Naive thymus-derived CD4-positive, alpha-beta T cell (primary cell): ENCODE results near the gene CACNG8. TPM values are rescaled to one million over a fixed set of nuclear protein-coding genes. Genes with fewer than 3 reads are reported as not detected.

Experiments
- ATAC-seq: fragments of 150-1000 bp; cut with Tn5 transposase; 2 replicates; pipeline ENCODE4 v1.10.0; 2021; ENCODE audit warnings: mild to moderate bottlenecking, moderate library complexity
- CTCF ChIA-PET: fragments of 350-600 bp; sonication (Branson Sonifier 250); formaldehyde crosslinking; loops from one replicate; lab custom pipeline; 2021; ENCODE audit warnings: antibody characterized with exemption; lab: Charles Lee
- POLR2A ChIA-PET: fragments of 350-600 bp; sonication (Branson Sonifier 250); formaldehyde crosslinking; loops from one replicate; lab custom pipeline; 2021; ENCODE audit warnings: antibody characterized with exemption, inconsistent platforms; lab: Charles Lee
- DNase-seq, 9 donors: peaks; one replicate each; pipeline versions ENCODE4 v3.0.0 to v3.0.0-alpha.2; 2020 to 2022; ENCODE audit warnings: mixed read lengths in 1 of 9
- H3K27ac ChIP-seq: one replicate; pipeline ENCODE4 v1.7.0; 2013; ENCODE audit warnings: mild to moderate bottlenecking, low read depth, low read length, moderate library complexity
- H3K27me3 ChIP-seq, 2 donors: one replicate each; pipeline ENCODE4 v1.7.0; 2013; ENCODE audit warnings: low read length in 2 of 2, mild to moderate bottlenecking in 2 of 2, moderate library complexity in 2 of 2; ENCODE audit not compliant: control insufficient read depth in 2 of 2, insufficient read depth in 2 of 2
- H3K36me3 ChIP-seq, 3 experiments: 1 replicate in 2 of 3; 2 replicates in 1 of 3; pipeline ENCODE4 v1.7.0; 2013; ENCODE audit warnings: low read length in 3 of 3, mild to moderate bottlenecking in 3 of 3, moderate library complexity in 1 of 3; ENCODE audit not compliant: insufficient read depth in 3 of 3, control insufficient read depth in 2 of 3
- H3K4me1 ChIP-seq, 2 donors: one replicate each; pipeline ENCODE4 v1.7.0; 2013; ENCODE audit warnings: low read length in 2 of 2, mild to moderate bottlenecking in 2 of 2, moderate library complexity in 1 of 2; ENCODE audit not compliant: control insufficient read depth in 2 of 2, insufficient read depth in 2 of 2
- H3K4me3 ChIP-seq: 2 replicates; pipeline ENCODE4 v1.7.0; 2013; ENCODE audit warnings: mild to moderate bottlenecking, low read length
- H3K9me3 ChIP-seq, 3 experiments: 1 replicate in 2 of 3; 2 replicates in 1 of 3; pipeline ENCODE4 v1.7.0; 2013; ENCODE audit warnings: low read length in 3 of 3; ENCODE audit not compliant: control insufficient read depth in 2 of 3
- H3K27ac Mint-ChIP-seq, 9 donors: one replicate each; pipeline ENCODE4 v1.8.0; 2020 to 2022; ENCODE audit warnings: mixed read lengths in 9 of 9, mild to moderate bottlenecking in 8 of 9, moderate library complexity in 5 of 9, inconsistent platforms in 2 of 9
- H3K27me3 Mint-ChIP-seq, 5 donors: one replicate each; pipeline ENCODE4 v1.8.0; 2021 to 2022; ENCODE audit warnings: mixed read lengths in 5 of 5, mild to moderate bottlenecking in 1 of 5
- H3K36me3 Mint-ChIP-seq, 5 donors: one replicate each; pipeline ENCODE4 v1.8.0; 2020 to 2022; ENCODE audit warnings: mixed read lengths in 5 of 5, mild to moderate bottlenecking in 3 of 5, inconsistent platforms in 1 of 5
- H3K4me1 Mint-ChIP-seq, 7 donors: one replicate each; pipeline ENCODE4 v1.8.0; 2020 to 2022; ENCODE audit warnings: mixed read lengths in 7 of 7, mild to moderate bottlenecking in 3 of 7, inconsistent platforms in 1 of 7
- H3K4me3 Mint-ChIP-seq, 10 donors: one replicate each; pipeline ENCODE4 v1.8.0; 2020 to 2022; ENCODE audit warnings: mild to moderate bottlenecking in 10 of 10, mixed read lengths in 10 of 10, moderate library complexity in 6 of 10, inconsistent platforms in 2 of 10
- H3K9me3 Mint-ChIP-seq, 11 donors: one replicate each; pipeline ENCODE4 v1.8.0; 2020 to 2022; ENCODE audit warnings: mixed read lengths in 11 of 11, mild to moderate bottlenecking in 4 of 11, inconsistent platforms in 1 of 11, moderate library complexity in 1 of 11
- intact Hi-C, 2 donors: fragments of 100-400 bp; cut with micrococcal nuclease; formaldehyde crosslinking; loops; one replicate each; pipeline ENCODE4 v1.15.1; 2023
- polyA plus RNA-seq, 2 donors: library from polyadenylated mRNA; unstranded; fragments of 300-500 nt; fragmentation: Illumina TruSeq; gene quantifications; one replicate each; pipeline ENCODE4 v1.2.3, GENCODE V29; 2021
- total RNA-seq, 6 experiments: library from RNA in 5 of 6; stranded (reverse) in 5 of 6; gene quantifications; 1 replicate in 5 of 6; 2 replicates in 1 of 6; pipeline ENCODE4 v1.2.3 and lab custom pipeline; 2021 to 2026

CACNG8 gene
- total and polyA plus RNA-seq, 7 experiments from 2014 or later, result 0.24 to 0.34 TPM; not detected in 5

GRCh38 chr19:54021932-54022331 is 59.2 kb downstream of the CACNG8 start:
- H3K27ac Mint-ChIP-seq, result no peak overlapping the region
- ATAC-seq, result no peak
- H3K9me3 Mint-ChIP-seq, result peaks cover 0 to 2% (median 0%) of the 10 kb centered on the region in 11 donors
- H3K36me3 Mint-ChIP-seq, result peaks cover 0 to 4% (median 0%) of the 10 kb centered on the region in 5 donors
- Histone ChIP-seq H3K4me3 (no peak overlapping the region), H3K4me1 (no peaks in the 10 kb centered on the region), H3K27me3 (peaks cover 0 to 3% of the 10 kb centered on the region in 2 donors), H3K36me3 (no peaks in the 10 kb centered on the region), H3K9me3 (no peaks in the 10 kb centered on the region), H3K27ac (no peak overlapping the region)
- no peak for DNase-seq
- H3K4me3 Mint-ChIP-seq, result no peak overlapping the region
- ChIA-PET CTCF (interaction anchor here (0.7 to 2.4 kb wide), 2 partner anchors 10 to 181 kb away, joined by 3 to 9 read pairs; no protein-coding TSS in a partner anchor), POLR2A (no interaction called here)
- peaks cover 3 to 42% (median 35%) of the 10 kb centered on the region in 5 donors for H3K27me3 Mint-ChIP-seq
- H3K4me1 Mint-ChIP-seq, result peaks cover 0 to 11% (median 0%) of the 10 kb centered on the region in 7 donors
- intact Hi-C loops, result loop anchor here (5.0 kb wide), 3 partner anchors 115 to 825 kb away; partner anchors contain the start of gene CACNG7 (in 1 of the 2)

DNA sequence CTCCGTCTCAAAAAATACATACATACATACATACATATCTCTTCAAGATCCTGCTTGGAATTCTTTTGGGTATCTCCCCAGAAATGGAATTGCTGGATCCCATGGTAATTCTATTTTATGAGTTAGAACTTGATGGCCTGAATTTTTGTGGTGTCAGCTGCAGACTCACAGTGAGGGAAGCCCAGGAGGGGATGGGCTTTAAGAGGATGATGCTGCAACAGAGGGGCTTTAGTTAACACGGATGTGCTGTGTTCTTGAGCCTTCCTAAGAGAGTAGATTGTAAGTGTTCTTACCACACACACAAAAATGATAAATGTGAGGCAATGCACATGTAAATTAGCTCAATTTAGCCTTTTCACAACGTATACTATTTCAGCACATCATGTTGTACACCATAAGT is 60.5 kb downstream of the CACNG8 start:
- H3K9me3 ChIP-seq, result no peaks in the 10 kb centered on the region
- Mint-ChIP-seq H3K9me3 (peaks cover 0 to 2% (median 0%) of the 10 kb centered on the region in 11 donors), H3K4me1 (peaks cover 0 to 8% (median 0%) of the 10 kb centered on the region in 7 donors), H3K27me3 (peaks cover 3 to 37% (median 29%) of the 10 kb centered on the region in 5 donors), H3K36me3 (peaks cover 0 to 4% (median 0%) of the 10 kb centered on the region in 5 donors), H3K27ac (no peak overlapping the region), H3K4me3 (no peak overlapping the region)
- H3K27me3 ChIP-seq, result peaks cover 0 to 3% of the 10 kb centered on the region in 2 donors
- H3K4me1 ChIP-seq, result no peaks in the 10 kb centered on the region
- H3K4me3 ChIP-seq, result no peak overlapping the region
- ChIA-PET POLR2A (no interaction called here), CTCF (interaction anchor here (0.5 to 2.7 kb wide), 8 partner anchors 12 to 230 kb away, joined by 3 to 15 read pairs (median 8); no protein-coding TSS in a partner anchor)
- H3K36me3 ChIP-seq, result no peaks in the 10 kb centered on the region
- DNase-seq (no peak), ATAC-seq (no peak)
- no peak overlapping the region for H3K27ac ChIP-seq
- intact Hi-C loops, result loop anchor here (5.0 kb wide), 3 partner anchors 116 to 826 kb away; partner anchors contain the start of gene CACNG7 (in 1 of the 2)

DNA sequence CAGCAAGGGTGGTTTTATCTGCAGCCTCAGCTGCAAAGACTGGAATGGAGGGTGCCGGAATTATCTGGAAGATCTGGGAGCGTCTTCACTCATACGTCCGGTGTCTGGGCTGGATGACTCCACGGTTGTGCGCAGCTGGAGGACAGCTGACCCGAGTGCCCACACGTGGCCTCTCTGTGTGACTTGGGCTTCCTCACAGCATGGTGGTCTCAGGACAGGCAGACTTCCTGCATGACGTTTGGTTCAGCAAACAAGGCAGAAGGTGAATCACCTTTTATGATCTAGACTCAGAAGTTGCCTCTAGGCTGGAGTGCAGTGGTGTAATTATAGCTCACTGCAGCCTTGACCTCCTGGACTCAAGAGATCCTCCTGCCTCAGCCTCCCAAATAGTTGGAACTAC is 61.9 kb downstream of the CACNG8 start:
- Mint-ChIP-seq H3K36me3 (peaks cover 0 to 4% (median 0%) of the 10 kb centered on the region in 5 donors), H3K27me3 (peaks cover 5 to 44% (median 35%) of the 10 kb centered on the region in 5 donors), H3K27ac (no peak overlapping the region), H3K4me1 (peaks cover 0 to 8% (median 0%) of the 10 kb centered on the region in 7 donors), H3K4me3 (no peak overlapping the region), H3K9me3 (peaks cover 0 to 2% (median 0%) of the 10 kb centered on the region in 11 donors)
- Histone ChIP-seq H3K36me3 (no peaks in the 10 kb centered on the region), H3K4me3 (no peak overlapping the region), H3K4me1 (no peaks in the 10 kb centered on the region), H3K27me3 (peaks cover 0 to 3% of the 10 kb centered on the region in 2 donors), H3K9me3 (no peaks in the 10 kb centered on the region), H3K27ac (no peak overlapping the region)
- intact Hi-C loops, result loop anchor here (1.0 to 5.0 kb wide), 6 partner anchors 117 to 827 kb away; partner anchors contain the start of gene CACNG7 (in 1 of the 2)
- DNase-seq (no peak), ATAC-seq (no peak)
- ChIA-PET POLR2A (interaction anchor here (0.7 kb wide), 1 partner anchor 173 kb away, joined by 4 read pairs; no protein-coding TSS in a partner anchor), CTCF (interaction anchor here (0.7 to 2.7 kb wide), 7 partner anchors 14 to 829 kb away, joined by 3 to 15 read pairs (median 4); no protein-coding TSS in a partner anchor)

DNA sequence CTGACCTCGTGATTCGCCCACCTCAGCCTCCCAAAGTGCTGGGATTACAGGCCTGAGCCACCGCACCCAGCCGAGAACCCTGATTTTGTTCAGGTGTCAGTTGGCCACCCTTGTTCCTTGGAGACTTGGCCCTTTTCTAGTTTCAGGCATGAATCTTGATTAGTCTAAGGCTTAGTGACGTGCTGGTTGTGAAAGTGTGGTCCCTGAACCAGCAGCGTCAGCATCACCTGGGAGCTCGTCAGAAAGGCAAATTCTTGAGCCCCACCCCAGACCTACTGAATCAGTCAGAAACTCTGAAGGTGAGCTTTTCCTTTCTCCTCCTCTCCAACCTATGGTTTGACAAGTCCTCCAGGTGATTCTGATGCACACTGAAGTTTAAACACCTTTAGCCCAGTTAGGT is 63.9 kb downstream of the CACNG8 start:
- H3K36me3 ChIP-seq, result no peaks in the 10 kb centered on the region
- ChIA-PET POLR2A (no interaction called here), CTCF (interaction anchor here (1.8 kb wide), 1 partner anchor 184 kb away, joined by 4 read pairs; no protein-coding TSS in a partner anchor)
- no peak overlapping the region for H3K4me3 Mint-ChIP-seq
- intact Hi-C loops, result no loop called here
- H3K27me3 ChIP-seq, result peaks cover 0 to 3% of the 10 kb centered on the region in 2 donors
- H3K9me3 Mint-ChIP-seq, result no peaks in the 10 kb centered on the region
- H3K4me1 ChIP-seq, result no peaks in the 10 kb centered on the region
- ATAC-seq (no peak), DNase-seq (no peak)
- H3K27ac Mint-ChIP-seq, result no peak overlapping the region
- no peak overlapping the region for H3K4me3 ChIP-seq
- peaks cover 0 to 8% (median 3%) of the 10 kb centered on the region in 7 donors for H3K4me1 Mint-ChIP-seq
- peaks cover 6 to 49% (median 42%) of the 10 kb centered on the region in 5 donors for H3K27me3 Mint-ChIP-seq
- no peaks in the 10 kb centered on the region for H3K9me3 ChIP-seq
- H3K27ac ChIP-seq, result no peak overlapping the region
- no peaks in the 10 kb centered on the region for H3K36me3 Mint-ChIP-seq

DNA sequence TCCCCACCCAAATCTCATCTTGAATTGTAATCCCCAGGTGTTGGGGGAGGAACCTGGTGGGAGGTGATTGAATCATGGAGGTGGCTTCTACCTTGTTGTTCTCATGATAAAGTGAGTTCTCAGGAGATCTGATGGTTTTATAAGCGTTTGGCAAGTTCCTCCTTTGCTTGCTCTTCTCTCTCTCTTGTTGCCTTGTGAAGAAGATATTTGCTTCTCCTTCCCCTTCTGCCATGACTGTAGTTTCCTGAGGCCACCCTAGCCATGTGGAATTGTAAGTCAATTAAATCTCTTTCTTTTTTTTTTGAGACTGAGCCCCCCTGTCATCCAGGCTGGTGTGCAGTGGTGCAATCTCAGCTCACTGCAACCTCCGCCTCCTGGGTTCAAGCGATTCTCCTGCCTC is 66.6 kb downstream of the CACNG8 start:
- Histone ChIP-seq H3K9me3 (no peaks in the 10 kb centered on the region), H3K27me3 (no peaks in the 10 kb centered on the region), H3K36me3 (no peaks in the 10 kb centered on the region), H3K27ac (no peak overlapping the region), H3K4me1 (no peaks in the 10 kb centered on the region), H3K4me3 (no peak overlapping the region)
- Mint-ChIP-seq H3K36me3 (no peaks in the 10 kb centered on the region), H3K4me1 (peaks cover 0 to 8% (median 0%) of the 10 kb centered on the region in 7 donors), H3K9me3 (no peaks in the 10 kb centered on the region), H3K27ac (no peak overlapping the region), H3K4me3 (no peak overlapping the region), H3K27me3 (peaks cover 6 to 45% (median 30%) of the 10 kb centered on the region in 5 donors)
- CTCF ChIA-PET, result interaction anchor here (0.5 to 1.0 kb wide), 4 partner anchors 10 to 601 kb away, joined by 3 to 4 read pairs (median 3); no protein-coding TSS in a partner anchor
- ATAC-seq (no peak), DNase-seq (no peak)
- POLR2A ChIA-PET, result no interaction called here
- intact Hi-C loops, result no loop called here

DNA sequence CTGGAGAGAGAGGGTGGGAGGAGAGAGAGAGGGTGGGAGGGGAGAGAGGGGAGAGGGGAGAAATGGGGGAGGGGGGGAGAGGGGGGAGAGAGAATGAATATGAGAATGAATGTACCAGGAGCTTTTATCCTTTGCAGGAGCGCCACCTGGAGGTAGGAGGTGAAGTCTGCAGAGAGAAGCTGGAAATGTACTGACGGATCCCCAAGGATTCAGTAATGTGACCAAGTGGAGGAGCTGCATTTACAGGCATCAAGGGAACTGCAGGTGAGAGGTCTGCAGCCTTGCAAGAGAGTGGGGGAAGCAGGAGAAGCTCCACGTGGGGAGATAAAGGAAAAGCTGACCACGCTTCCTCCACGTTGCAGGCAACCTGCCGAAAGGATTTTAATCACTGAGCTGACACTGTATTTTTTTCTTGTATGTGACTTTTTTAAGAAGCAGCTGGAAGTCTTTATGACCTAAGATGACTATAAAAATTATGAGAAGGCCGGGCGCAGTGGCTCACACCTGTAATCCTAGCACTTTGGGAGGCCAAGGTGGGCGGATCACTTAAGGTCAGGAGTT is 67.3 kb downstream of the CACNG8 start:
- Histone ChIP-seq H3K27me3 (no peaks in the 10 kb centered on the region), H3K27ac (no peak overlapping the region), H3K9me3 (no peaks in the 10 kb centered on the region), H3K4me3 (no peak overlapping the region), H3K4me1 (no peaks in the 10 kb centered on the region), H3K36me3 (no peaks in the 10 kb centered on the region)
- H3K27me3 Mint-ChIP-seq, result peaks cover 6 to 38% (median 30%) of the 10 kb centered on the region in 5 donors
- intact Hi-C loops, result loop anchor here in 1 of 2 donors (1.0 to 5.0 kb wide), 3 partner anchors 237 to 833 kb away; no protein-coding TSS in a partner anchor
- POLR2A ChIA-PET, result no interaction called here
- H3K4me3 Mint-ChIP-seq, result no peak overlapping the region
- no peaks in the 10 kb centered on the region for H3K9me3 Mint-ChIP-seq
- no peak overlapping the region for H3K27ac Mint-ChIP-seq
- H3K4me1 Mint-ChIP-seq, result peaks cover 0 to 8% (median 0%) of the 10 kb centered on the region in 7 donors
- CTCF ChIA-PET, result interaction anchor here (0.5 to 2.4 kb wide), 9 partner anchors 9 to 1390 kb away, joined by 3 to 10 read pairs (median 3); no protein-coding TSS in a partner anchor
- DNase-seq (peak; percentile 9 to 55 (median 31)), ATAC-seq (peak; percentile 51)
- H3K36me3 Mint-ChIP-seq, result no peaks in the 10 kb centered on the region
